HEK293 (cell line): ENCODE results near the gene HPCAL1.

Experiments used
- CTCF ChIA-PET: fragments of 350-600 bp; formaldehyde crosslinking; extraction: SDS; loops from one replicate; lab custom pipeline; 2021; ENCODE audit warnings: antibody characterized with exemption; lab: Yijun Ruan, JAX
- POLR2A ChIA-PET: fragments of 300-600 bp; formaldehyde crosslinking; extraction: SDS; loops from one replicate; lab custom pipeline; 2020; ENCODE audit warnings: antibody characterized with exemption, inconsistent platforms; lab: Yijun Ruan, JAX
- H3K27ac ChIP-seq: fragments of 200-500 bp; sonication (Bioruptor generic); 2 replicates; pipeline ENCODE4 v1.5.1; 2014; ENCODE audit warnings: low read depth, low read length, control low read depth, inconsistent platforms; ENCODE audit errors: extremely low read depth
- H3K36me3 ChIP-seq, 2 experiments: fragments of 200-500 bp in 1 of 2; sonication (Bioruptor generic) in 1 of 2; 1 replicate in 1 of 2; 2 replicates in 1 of 2; pipeline ENCODE4 v1.5.1; 2014 to 2017; ENCODE audit warnings: inconsistent platforms in 2 of 2, low read length in 2 of 2; ENCODE audit not compliant: control insufficient read depth in 2 of 2, insufficient read depth in 1 of 2
- H3K4me1 ChIP-seq: fragments of 200-500 bp; sonication (Bioruptor generic); 2 replicates; pipeline ENCODE4 v1.5.1; 2014; ENCODE audit warnings: mild to moderate bottlenecking, low read length, inconsistent platforms; ENCODE audit not compliant: control insufficient read depth, insufficient read depth
- H3K4me3 ChIP-seq: 2 replicates; pipeline ENCODE4 v1.5.1; 2011; ENCODE audit warnings: low read depth, mild to moderate bottlenecking, control low read depth, low read length, moderate library complexity
- H3K9me3 ChIP-seq: fragments of 200-500 bp; sonication (Bioruptor generic); 2 replicates; pipeline ENCODE4 v1.5.1; 2014; ENCODE audit warnings: low read depth, low read length, inconsistent platforms; ENCODE audit not compliant: control insufficient read depth, insufficient read depth
- FEZF1 ChIP-seq: fragments of 450-650 bp; formaldehyde crosslinking; IDR thresholded peaks from 2 replicates; pipeline ENCODE4 v1.5.1; 2016; ENCODE audit warnings: missing biosample characterization, missing genetic modification characterization
- OSR2 ChIP-seq: fragments of 450-650 bp; formaldehyde crosslinking; IDR thresholded peaks from 2 replicates; pipeline ENCODE4 v1.5.1; 2016; ENCODE audit warnings: missing biosample characterization, missing genetic modification characterization
- SCRT2 ChIP-seq: fragments of 450-650 bp; formaldehyde crosslinking; IDR thresholded peaks from 2 replicates; pipeline ENCODE4 v1.5.1; 2016; ENCODE audit warnings: missing biosample characterization, missing genetic modification characterization
- ZBTB11 ChIP-seq: fragments of 450-650 bp; formaldehyde crosslinking; conservative IDR thresholded peaks from 2 replicates; pipeline ENCODE4 v1.5.1; 2016; ENCODE audit warnings: low read depth, missing biosample characterization, missing genetic modification characterization
- ZBTB21 ChIP-seq: fragments of 450-650 bp; formaldehyde crosslinking; IDR thresholded peaks from 2 replicates; pipeline ENCODE4 v1.5.1; 2017; ENCODE audit warnings: missing biosample characterization, missing genetic modification characterization
- ZFHX2 ChIP-seq: fragments of 450-650 bp; formaldehyde crosslinking; conservative IDR thresholded peaks from 2 replicates; pipeline ENCODE4 v1.5.1; 2016; ENCODE audit warnings: missing biosample characterization, missing genetic modification characterization
- ZNF121 ChIP-seq: fragments of 450-650 bp; formaldehyde crosslinking; IDR thresholded peaks from 2 replicates; pipeline ENCODE4 v1.5.1; 2016; ENCODE audit warnings: missing biosample characterization, missing genetic modification characterization
- ZNF175 ChIP-seq: fragments of 450-650 bp; formaldehyde crosslinking; IDR thresholded peaks from 2 replicates; pipeline ENCODE4 v1.5.1; 2016; ENCODE audit warnings: missing biosample characterization, missing genetic modification characterization
- ZNF202 ChIP-seq: fragments of 450-650 bp; formaldehyde crosslinking; IDR thresholded peaks from 2 replicates; pipeline ENCODE4 v1.5.1; 2016; ENCODE audit warnings: missing biosample characterization, missing genetic modification characterization, borderline replicate concordance
- ZNF350 ChIP-seq: fragments of 450-650 bp; formaldehyde crosslinking; IDR thresholded peaks from 2 replicates; pipeline ENCODE4 v1.5.0; 2017; ENCODE audit warnings: missing biosample characterization, mild to moderate bottlenecking, missing genetic modification characterization
- ZNF366 ChIP-seq: fragments of 450-650 bp; formaldehyde crosslinking; conservative IDR thresholded peaks from 2 replicates; pipeline ENCODE4 v1.5.1; 2016; ENCODE audit warnings: missing biosample characterization, missing genetic modification characterization
- ZNF394 ChIP-seq: fragments of 450-650 bp; formaldehyde crosslinking; IDR thresholded peaks from 2 replicates; pipeline ENCODE4 v1.5.1; 2016; ENCODE audit warnings: missing biosample characterization, missing genetic modification characterization, mild to moderate bottlenecking, moderate library complexity, borderline replicate concordance
- ZNF433 ChIP-seq: fragments of 450-650 bp; formaldehyde crosslinking; IDR thresholded peaks from 2 replicates; pipeline ENCODE4 v1.5.1; 2016; ENCODE audit warnings: missing biosample characterization, missing genetic modification characterization, low read depth
- ZNF449 ChIP-seq: fragments of 450-650 bp; formaldehyde crosslinking; IDR thresholded peaks from 2 replicates; pipeline ENCODE4 v1.5.1; 2017; ENCODE audit warnings: missing biosample characterization, mild to moderate bottlenecking, missing genetic modification characterization, moderate library complexity
- ZNF473 ChIP-seq: fragments of 450-650 bp; formaldehyde crosslinking; IDR thresholded peaks from 2 replicates; pipeline ENCODE4 v1.5.1; 2017; ENCODE audit warnings: missing biosample characterization, missing genetic modification characterization
- ZNF585B ChIP-seq: fragments of 450-650 bp; formaldehyde crosslinking; IDR thresholded peaks from 2 replicates; pipeline ENCODE4 v1.5.1; 2016; ENCODE audit warnings: missing biosample characterization, missing genetic modification characterization
- ZNF600 ChIP-seq: fragments of 450-650 bp; formaldehyde crosslinking; IDR thresholded peaks from 2 replicates; pipeline ENCODE4 v1.5.1; 2016; ENCODE audit warnings: missing biosample characterization, missing genetic modification characterization
- ZNF776 ChIP-seq: fragments of 450-650 bp; formaldehyde crosslinking; IDR thresholded peaks from 2 replicates; pipeline ENCODE4 v1.5.0; 2017; ENCODE audit warnings: missing biosample characterization, missing genetic modification characterization, borderline replicate concordance
- ZNF785 ChIP-seq: fragments of 450-650 bp; formaldehyde crosslinking; IDR thresholded peaks from 2 replicates; pipeline ENCODE4 v1.5.1; 2016; ENCODE audit warnings: missing biosample characterization, missing genetic modification characterization
- ZNF837 ChIP-seq: fragments of 450-650 bp; formaldehyde crosslinking; IDR thresholded peaks from 2 replicates; pipeline ENCODE4 v1.5.1; 2016; ENCODE audit warnings: missing biosample characterization, missing genetic modification characterization
- TF ChIP-seq, protein P1 (sequence below): fragments of 450-650 bp; formaldehyde crosslinking; IDR thresholded peaks from 2 replicates; pipeline ENCODE4 v1.5.1; 2017; ENCODE audit warnings: missing biosample characterization, missing genetic modification characterization
- TF ChIP-seq, protein P2 (sequence below): IDR thresholded peaks from 2 replicates; pipeline ENCODE4 v1.6.1; 2011; ENCODE audit warnings: mild to moderate bottlenecking, low read depth, low read length, borderline replicate concordance

The HPCAL1 gene

DNA sequence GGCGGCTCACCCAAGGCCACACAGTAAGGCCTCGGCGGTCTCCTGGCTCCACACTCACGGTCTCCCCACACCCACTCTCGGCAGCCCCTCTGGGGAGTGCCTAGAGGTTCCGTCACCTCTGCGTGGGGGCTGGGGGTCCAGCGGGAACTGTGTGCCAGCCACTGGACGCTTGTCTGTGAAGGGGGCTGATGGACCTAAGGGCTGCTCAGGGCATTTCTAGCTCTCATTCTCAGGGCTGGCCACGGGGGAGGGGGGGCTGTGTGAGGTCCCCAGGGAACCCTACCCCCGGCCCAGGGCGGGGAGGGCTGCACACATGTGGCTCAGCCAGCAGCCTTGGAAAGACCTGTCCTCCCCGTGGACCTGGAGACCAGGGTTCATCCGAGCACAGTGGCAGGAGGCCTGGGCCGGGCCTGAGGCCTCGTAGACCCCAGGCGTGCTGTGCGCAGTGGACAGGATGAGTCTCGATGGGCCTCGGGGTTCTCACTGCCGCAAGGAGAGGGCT, 172.6 kb downstream of the HPCAL1 start:
- POLR2A ChIA-PET = no interaction called here

GRCh38 chr2:10475811-10476660, 173.3 kb downstream of the HPCAL1 start:
- ChIA-PET CTCF (no interaction called here), POLR2A (no interaction called here)
- no peak for TF ChIP-seq ZNF600 (tag by site-specific recombination)
- no peak for TF ChIP-seq ZNF366 (tag by site-specific recombination)
- no peak for TF ChIP-seq FEZF1 (tag by site-specific recombination)
- no peak for TF ChIP-seq ZBTB11 (tag by site-specific recombination)
- TF ChIP-seq ZNF449 = no peak
- TF ChIP-seq ZNF394 (tag by site-specific recombination) = no peak
- TF ChIP-seq ZNF175 (tag by site-specific recombination) = no peak
- TF ChIP-seq, protein P1, sequence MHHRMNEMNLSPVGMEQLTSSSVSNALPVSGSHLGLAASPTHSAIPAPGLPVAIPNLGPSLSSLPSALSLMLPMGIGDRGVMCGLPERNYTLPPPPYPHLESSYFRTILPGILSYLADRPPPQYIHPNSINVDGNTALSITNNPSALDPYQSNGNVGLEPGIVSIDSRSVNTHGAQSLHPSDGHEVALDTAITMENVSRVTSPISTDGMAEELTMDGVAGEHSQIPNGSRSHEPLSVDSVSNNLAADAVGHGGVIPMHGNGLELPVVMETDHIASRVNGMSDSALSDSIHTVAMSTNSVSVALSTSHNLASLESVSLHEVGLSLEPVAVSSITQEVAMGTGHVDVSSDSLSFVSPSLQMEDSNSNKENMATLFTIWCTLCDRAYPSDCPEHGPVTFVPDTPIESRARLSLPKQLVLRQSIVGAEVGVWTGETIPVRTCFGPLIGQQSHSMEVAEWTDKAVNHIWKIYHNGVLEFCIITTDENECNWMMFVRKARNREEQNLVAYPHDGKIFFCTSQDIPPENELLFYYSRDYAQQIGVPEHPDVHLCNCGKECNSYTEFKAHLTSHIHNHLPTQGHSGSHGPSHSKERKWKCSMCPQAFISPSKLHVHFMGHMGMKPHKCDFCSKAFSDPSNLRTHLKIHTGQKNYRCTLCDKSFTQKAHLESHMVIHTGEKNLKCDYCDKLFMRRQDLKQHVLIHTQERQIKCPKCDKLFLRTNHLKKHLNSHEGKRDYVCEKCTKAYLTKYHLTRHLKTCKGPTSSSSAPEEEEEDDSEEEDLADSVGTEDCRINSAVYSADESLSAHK (tag by site-specific recombination) = no peak
- no peak for TF ChIP-seq ZFHX2
- no peak overlapping the region for H3K27ac ChIP-seq
- H3K4me1 ChIP-seq = no peaks in the 10 kb centered on the region
- no peak overlapping the region for H3K4me3 ChIP-seq
- H3K9me3 ChIP-seq = no peaks in the 10 kb centered on the region
- no peaks in the 10 kb centered on the region for H3K36me3 ChIP-seq

More for the DNA sequence above, 172.6 kb downstream of the HPCAL1 start:
- no peaks in the 10 kb centered on the region for H3K36me3 ChIP-seq
- H3K27ac ChIP-seq = no peak overlapping the region
- TF ChIP-seq SCRT2 = no peak
- TF ChIP-seq OSR2 (tag by site-specific recombination) = no peak
- TF ChIP-seq ZNF585B = no peak
- TF ChIP-seq ZNF121 = no peak
- TF ChIP-seq ZBTB21 = no peak
- TF ChIP-seq ZNF473 (tag by site-specific recombination) = no peak
- TF ChIP-seq, protein P2, sequence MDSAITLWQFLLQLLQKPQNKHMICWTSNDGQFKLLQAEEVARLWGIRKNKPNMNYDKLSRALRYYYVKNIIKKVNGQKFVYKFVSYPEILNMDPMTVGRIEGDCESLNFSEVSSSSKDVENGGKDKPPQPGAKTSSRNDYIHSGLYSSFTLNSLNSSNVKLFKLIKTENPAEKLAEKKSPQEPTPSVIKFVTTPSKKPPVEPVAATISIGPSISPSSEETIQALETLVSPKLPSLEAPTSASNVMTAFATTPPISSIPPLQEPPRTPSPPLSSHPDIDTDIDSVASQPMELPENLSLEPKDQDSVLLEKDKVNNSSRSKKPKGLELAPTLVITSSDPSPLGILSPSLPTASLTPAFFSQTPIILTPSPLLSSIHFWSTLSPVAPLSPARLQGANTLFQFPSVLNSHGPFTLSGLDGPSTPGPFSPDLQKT = no peak
- TF ChIP-seq ZNF202 = no peak
- TF ChIP-seq ZNF837 (tag by site-specific recombination) = no peak
- TF ChIP-seq ZNF776 (tag by site-specific recombination) = no peak
- TF ChIP-seq ZNF785 (tag by site-specific recombination) = no peak
- no peak for TF ChIP-seq ZNF350
- no peak for TF ChIP-seq ZNF433 (tag by site-specific recombination)
- H3K4me1 ChIP-seq = no peaks in the 10 kb centered on the region
- no peak overlapping the region for H3K4me3 ChIP-seq
- no peaks in the 10 kb centered on the region for H3K9me3 ChIP-seq
- CTCF ChIA-PET = no interaction called here
